ENCODE measurements around the gene CERS1.

CERS1 gene

DNA sequence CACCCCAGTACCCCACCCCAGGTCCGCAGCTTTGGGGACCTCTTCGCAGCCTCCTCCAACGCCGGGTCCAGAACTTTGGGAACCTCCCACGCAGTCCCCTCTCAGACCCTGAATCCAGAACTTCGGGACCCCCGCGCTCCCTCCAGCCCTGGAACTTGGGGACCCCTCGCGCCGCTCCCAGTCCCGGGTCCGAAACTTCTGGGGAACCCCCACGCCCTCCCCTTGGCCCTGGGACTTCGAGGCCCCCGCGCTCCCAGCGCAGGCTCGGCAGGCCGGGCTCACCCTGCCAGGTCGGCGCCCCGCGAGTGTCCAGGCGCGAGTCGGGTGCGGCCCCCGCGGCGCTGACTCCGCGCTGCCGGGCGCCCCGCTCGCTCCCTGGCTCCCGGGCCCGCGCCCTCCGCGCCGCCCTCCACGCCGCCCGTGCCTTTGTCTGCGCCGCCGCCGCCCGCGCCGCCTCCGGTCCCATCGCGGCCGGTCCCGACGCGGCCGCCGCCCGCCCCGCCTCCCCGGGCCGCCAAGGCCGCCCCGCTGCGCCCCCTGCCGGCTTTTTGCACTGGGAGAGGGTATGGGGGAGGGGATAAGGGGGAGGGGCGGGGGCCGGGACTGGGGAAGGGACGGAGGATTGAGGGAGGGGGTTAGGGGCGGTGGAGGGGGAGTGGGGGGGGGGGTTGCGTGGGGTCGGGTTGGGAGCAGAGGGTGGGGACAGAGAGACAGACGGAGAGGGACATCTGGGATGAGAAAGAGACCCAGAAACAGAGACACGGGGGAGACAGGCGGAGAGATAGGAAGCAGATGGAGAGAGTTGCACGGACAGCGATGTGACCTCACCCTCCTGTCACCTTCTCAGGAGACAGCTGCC lies 45.0 kb upstream of the CERS1 start, which contains the start of gene HOMER3 (continued):
- TF ChIP-seq, protein P1, sequence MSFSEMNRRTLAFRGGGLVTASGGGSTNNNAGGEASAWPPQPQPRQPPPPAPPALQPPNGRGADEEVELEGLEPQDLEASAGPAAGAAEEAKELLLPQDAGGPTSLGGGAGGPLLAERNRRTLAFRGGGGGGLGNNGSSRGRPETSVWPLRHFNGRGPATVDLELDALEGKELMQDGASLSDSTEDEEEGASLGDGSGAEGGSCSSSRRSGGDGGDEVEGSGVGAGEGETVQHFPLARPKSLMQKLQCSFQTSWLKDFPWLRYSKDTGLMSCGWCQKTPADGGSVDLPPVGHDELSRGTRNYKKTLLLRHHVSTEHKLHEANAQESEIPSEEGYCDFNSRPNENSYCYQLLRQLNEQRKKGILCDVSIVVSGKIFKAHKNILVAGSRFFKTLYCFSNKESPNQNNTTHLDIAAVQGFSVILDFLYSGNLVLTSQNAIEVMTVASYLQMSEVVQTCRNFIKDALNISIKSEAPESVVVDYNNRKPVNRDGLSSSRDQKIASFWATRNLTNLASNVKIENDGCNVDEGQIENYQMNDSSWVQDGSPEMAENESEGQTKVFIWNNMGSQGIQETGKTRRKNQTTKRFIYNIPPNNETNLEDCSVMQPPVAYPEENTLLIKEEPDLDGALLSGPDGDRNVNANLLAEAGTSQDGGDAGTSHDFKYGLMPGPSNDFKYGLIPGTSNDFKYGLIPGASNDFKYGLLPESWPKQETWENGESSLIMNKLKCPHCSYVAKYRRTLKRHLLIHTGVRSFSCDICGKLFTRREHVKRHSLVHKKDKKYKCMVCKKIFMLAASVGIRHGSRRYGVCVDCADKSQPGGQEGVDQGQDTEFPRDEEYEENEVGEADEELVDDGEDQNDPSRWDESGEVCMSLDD (tag by site-specific recombination; IDR thresholded peaks at IDR 0.05) = 0 out of 2 replicates have a peak, but pooled peaks have one; percentile 18
- TF ChIP-seq ZFHX2 (tag by site-specific recombination; conservative IDR thresholded peaks at IDR 0.05) = 0 out of 2 replicates have a peak, but pooled peaks have one; percentile 17
- no peak for TF ChIP-seq ZNF549 (tag by site-specific recombination; IDR thresholded peaks at IDR 0.05)
- no peak for TF ChIP-seq YY2 (tag by site-specific recombination; IDR thresholded peaks at IDR 0.05)
- TF ChIP-seq GLI4 (tag by site-specific recombination; IDR thresholded peaks at IDR 0.05) = no peak
- TF ChIP-seq YY1 (tag by site-specific recombination; IDR thresholded peaks at IDR 0.05) = no peak
- TF ChIP-seq WT1 (tag by site-specific recombination; IDR thresholded peaks at IDR 0.05) = no peak
- TF ChIP-seq ZNF529 (tag by site-specific recombination; IDR thresholded peaks at IDR 0.05; ENCODE audit: insufficient replicate concordance) = no peak
- no peak for TF ChIP-seq ZFP41 (tag by site-specific recombination; IDR thresholded peaks at IDR 0.05; ENCODE audit: borderline replicate concordance)
- no peak for TF ChIP-seq GLIS2 (tag by site-specific recombination; IDR thresholded peaks at IDR 0.05)
- TF ChIP-seq ZNF416 (tag by site-specific recombination; IDR thresholded peaks at IDR 0.05) = no peak

DNA sequence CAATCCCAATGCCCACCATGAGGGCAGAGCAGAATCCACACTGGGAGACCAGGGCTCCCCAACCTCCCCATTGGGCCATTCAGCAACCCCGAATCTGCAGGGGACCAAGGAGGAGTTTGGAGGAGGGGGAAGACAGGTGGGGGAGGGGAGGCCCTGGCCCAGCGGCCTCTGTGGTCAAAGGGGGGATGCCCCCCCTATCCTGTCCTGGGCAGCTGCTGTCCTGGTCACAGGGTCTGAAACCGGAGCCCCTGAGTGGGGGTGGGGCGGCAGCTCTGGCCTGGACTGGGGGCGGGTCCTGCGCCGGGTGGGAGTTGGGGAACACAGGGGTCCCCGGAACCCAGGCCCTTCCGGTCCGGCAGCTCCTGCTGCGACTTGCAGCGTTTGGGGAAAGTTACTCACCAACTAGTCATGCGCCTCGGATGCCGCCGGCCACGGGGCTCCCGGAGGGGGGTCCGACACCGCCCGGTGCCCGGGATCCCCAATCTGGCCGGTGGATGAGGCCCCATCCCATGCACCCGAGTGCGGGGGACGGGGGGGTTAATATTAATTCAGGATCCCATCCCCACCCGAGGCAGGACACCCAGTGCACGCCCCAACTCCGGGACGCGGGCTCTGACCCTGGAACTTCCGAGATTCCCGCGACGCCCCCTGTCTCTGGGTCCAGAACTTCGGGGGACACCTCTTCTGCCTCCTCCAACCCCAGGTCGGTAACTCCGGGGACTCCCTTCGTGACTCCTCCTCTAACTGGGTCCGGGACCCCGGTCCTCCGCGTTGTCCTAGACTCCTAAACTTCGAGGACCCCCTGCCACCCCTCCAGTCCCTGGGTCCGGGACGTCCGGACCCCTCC lies 44.2 kb upstream of the CERS1 start:
- CTCF ChIA-PET = interaction anchor here (1.1 kb wide), 1 partner anchor 26 kb away, joined by 3 read pairs; no protein-coding TSS in a partner anchor
- Histone ChIP-seq H3K9me3 (ENCODE audit: control insufficient read depth, insufficient read depth, low read depth, low read length) (no peaks in the 10 kb centered on the region), H3K4me1 (ENCODE audit: control insufficient read depth, insufficient read depth, low read length) (peaks cover 2% of the 10 kb centered on the region; the same call in 1 of the 2 replicates), H3K36me3 (ENCODE audit: control insufficient read depth in 2 of 2, insufficient read depth in 1 of 2, low read length in 2 of 2) (peaks cover 0 to 4% of the 10 kb centered on the region in 2 experiments; a peak in 2 of 3 replicates), H3K4me3 (ENCODE audit: low read depth, low read length) (peak overlapping the region; percentile 62), H3K27ac (ENCODE audit: extremely low read depth, low read depth, low read length) (no peak overlapping the region; the same call in 1 of the 2 replicates)
- POLR2A ChIA-PET = interaction anchor here (1.3 kb wide), 1 partner anchor 11 kb away, joined by 3 read pairs; no protein-coding TSS in a partner anchor
- no peak for TF ChIP-seq ZNF654 (tag by site-specific recombination; IDR thresholded peaks at IDR 0.05; ENCODE audit: low read depth)
- TF ChIP-seq, protein P2, sequence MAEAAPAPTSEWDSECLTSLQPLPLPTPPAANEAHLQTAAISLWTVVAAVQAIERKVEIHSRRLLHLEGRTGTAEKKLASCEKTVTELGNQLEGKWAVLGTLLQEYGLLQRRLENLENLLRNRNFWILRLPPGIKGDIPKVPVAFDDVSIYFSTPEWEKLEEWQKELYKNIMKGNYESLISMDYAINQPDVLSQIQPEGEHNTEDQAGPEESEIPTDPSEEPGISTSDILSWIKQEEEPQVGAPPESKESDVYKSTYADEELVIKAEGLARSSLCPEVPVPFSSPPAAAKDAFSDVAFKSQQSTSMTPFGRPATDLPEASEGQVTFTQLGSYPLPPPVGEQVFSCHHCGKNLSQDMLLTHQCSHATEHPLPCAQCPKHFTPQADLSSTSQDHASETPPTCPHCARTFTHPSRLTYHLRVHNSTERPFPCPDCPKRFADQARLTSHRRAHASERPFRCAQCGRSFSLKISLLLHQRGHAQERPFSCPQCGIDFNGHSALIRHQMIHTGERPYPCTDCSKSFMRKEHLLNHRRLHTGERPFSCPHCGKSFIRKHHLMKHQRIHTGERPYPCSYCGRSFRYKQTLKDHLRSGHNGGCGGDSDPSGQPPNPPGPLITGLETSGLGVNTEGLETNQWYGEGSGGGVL (tag by site-specific recombination; IDR thresholded peaks at IDR 0.05) = 0 out of 2 replicates have a peak, but pooled peaks have one; percentile 30
- TF ChIP-seq, protein P3, sequence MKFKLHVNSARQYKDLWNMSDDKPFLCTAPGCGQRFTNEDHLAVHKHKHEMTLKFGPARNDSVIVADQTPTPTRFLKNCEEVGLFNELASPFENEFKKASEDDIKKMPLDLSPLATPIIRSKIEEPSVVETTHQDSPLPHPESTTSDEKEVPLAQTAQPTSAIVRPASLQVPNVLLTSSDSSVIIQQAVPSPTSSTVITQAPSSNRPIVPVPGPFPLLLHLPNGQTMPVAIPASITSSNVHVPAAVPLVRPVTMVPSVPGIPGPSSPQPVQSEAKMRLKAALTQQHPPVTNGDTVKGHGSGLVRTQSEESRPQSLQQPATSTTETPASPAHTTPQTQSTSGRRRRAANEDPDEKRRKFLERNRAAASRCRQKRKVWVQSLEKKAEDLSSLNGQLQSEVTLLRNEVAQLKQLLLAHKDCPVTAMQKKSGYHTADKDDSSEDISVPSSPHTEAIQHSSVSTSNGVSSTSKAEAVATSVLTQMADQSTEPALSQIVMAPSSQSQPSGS (tag by site-specific recombination; IDR thresholded peaks at IDR 0.05; ENCODE audit: low read depth) = no peak
- TF ChIP-seq ZNF202 (tag by site-specific recombination; IDR thresholded peaks at IDR 0.05; ENCODE audit: borderline replicate concordance) = no peak
- no peak for TF ChIP-seq ZNF248 (tag by site-specific recombination; IDR thresholded peaks at IDR 0.05)
- peak; percentile 54; the same call in 1 of the 2 replicates for TF ChIP-seq GLIS1 (tag by site-specific recombination; IDR thresholded peaks at IDR 0.05)
- TF ChIP-seq ZNF2 (tag by site-specific recombination; IDR thresholded peaks at IDR 0.05) = no peak
- no peak for TF ChIP-seq ZNF221 (tag by site-specific recombination; IDR thresholded peaks at IDR 0.05; ENCODE audit: borderline replicate concordance)
- TF ChIP-seq, protein P4, sequence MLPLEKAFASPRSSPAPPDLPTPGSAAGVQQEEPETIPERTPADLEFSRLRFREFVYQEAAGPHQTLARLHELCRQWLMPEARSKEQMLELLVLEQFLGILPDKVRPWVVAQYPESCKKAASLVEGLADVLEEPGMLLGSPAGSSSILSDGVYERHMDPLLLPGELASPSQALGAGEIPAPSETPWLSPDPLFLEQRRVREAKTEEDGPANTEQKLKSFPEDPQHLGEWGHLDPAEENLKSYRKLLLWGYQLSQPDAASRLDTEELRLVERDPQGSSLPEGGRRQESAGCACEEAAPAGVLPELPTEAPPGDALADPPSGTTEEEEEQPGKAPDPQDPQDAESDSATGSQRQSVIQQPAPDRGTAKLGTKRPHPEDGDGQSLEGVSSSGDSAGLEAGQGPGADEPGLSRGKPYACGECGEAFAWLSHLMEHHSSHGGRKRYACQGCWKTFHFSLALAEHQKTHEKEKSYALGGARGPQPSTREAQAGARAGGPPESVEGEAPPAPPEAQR (tag by site-specific recombination; IDR thresholded peaks at IDR 0.05) = no peak
- TF ChIP-seq ZNF146 (tag by site-specific recombination; IDR thresholded peaks at IDR 0.05) = no peak
- 0 out of 2 replicates have a peak, but pooled peaks have one; percentile 7 for TF ChIP-seq ZBTB8A (tag by site-specific recombination; IDR thresholded peaks at IDR 0.05)
- TF ChIP-seq ZBTB1 (tag by site-specific recombination; IDR thresholded peaks at IDR 0.05) = no peak
- TF ChIP-seq ZNF843 (tag by site-specific recombination; IDR thresholded peaks at IDR 0.05) = no peak
- no peak for TF ChIP-seq ZFP3 (tag by site-specific recombination; IDR thresholded peaks at IDR 0.05; ENCODE audit: low read depth)
- TF ChIP-seq ZNF433 (tag by site-specific recombination; IDR thresholded peaks at IDR 0.05; ENCODE audit: low read depth) = no peak
- TF ChIP-seq ZNF10 (tag by site-specific recombination; IDR thresholded peaks at IDR 0.05) = no peak
- TF ChIP-seq ZNF626 (tag by site-specific recombination; IDR thresholded peaks at IDR 0.05) = no peak

All from HEK293 (cell line).